Epidermal melanocyte (primary cell): Measurements from ENCODE around the gene NT5E.
"Not testable (repeated sequence)": the region's sequence is repeated elsewhere in the genome, so short reads cannot be mapped to it uniquely, and the experiment has no call there.

Experiments used
- DNase-seq: peaks from one replicate; pipeline ENCODE4 v3.0.0; 2011; ENCODE audit warnings: low spot score; ENCODE audit not compliant: insufficient read length

The NT5E gene

DNA sequence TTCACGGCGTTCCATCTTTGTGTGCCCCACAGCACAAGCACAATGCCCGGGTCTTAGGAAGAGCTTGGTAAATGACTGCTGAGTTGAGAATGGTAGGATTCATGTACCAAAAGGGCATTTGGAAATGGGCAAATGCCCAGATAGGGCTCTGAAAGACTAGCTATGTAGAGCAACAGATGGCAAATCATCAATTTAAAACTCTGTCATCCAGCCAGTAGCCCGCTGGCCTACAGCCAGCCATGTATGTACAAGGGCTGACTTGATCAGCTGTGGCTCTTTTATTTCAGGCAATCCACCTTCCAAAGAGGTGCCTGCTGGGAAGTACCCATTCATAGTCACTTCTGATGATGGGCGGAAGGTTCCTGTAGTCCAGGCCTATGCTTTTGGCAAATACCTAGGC lies 35.1 kb downstream of the NT5E start:
- DNase-seq, result no peak

DNA sequence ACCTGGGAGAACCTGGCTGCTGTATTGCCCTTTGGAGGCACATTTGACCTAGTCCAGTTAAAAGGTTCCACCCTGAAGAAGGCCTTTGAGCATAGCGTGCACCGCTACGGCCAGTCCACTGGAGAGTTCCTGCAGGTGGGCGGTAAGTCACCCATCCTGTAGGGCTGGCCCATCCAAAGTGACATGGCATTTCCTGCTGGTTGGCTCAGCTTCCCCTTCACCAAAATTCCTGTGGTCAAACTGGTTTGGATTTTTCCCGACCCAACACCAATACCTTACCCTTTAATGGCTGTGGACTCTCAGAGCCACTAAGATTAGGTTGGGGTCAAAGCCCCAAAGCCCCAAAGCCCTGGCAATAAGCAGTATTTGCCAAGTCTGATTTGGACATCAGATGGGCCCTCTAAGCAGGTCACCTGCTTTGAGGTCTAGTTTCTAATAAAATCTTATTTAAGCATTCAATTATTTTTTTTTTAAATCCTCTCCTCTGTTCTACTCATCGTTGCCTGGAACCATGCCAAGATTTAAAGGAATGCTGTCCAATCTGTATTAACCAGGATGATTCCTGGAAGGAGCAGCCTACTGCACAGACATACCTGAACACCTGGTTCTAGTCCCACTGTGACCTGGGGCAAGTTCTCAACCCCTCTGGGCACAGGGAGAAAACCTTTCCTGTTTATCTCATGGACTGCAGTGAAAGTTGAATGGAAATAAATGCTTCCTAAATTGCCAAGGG lies 40.8 kb downstream of the NT5E start:
- DNase-seq, result no peak

GRCh38 chr6:85493389-85493788 lies 43.5 kb downstream of the NT5E start:
- no peak for DNase-seq

- DNase-seq, result no peak
Observed at GRCh38 chr6:85494547-85495536, 45.0 kb downstream of the NT5E start.

- no peak for DNase-seq
Observed at GRCh38 chr6:85496009-85496579, 46.2 kb downstream of the NT5E start.

DNA sequence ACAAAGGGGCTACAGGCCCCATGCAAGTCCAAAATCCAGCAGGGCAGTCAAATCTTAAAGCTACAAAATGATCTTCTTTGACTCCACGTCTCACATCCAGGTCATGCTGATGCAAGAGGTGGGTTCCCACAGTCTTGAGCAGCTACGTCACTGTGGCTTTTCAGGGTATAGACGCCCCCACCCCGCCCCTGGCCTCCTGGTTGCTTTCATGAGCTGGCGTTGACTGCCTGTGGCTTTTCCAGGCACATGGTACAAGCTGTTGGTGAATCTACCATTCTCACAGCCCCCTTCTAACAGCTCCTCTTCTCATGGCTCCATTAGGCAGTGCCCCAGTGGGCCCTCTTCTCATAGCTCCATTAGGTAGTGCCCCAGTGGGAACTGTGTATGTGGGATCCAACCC lies 47.0 kb downstream of the NT5E start:
- no peak for DNase-seq

- DNase-seq, result no peak
Observed at GRCh38 chr6:85498596-85499258, 48.8 kb downstream of the NT5E start.

DNA sequence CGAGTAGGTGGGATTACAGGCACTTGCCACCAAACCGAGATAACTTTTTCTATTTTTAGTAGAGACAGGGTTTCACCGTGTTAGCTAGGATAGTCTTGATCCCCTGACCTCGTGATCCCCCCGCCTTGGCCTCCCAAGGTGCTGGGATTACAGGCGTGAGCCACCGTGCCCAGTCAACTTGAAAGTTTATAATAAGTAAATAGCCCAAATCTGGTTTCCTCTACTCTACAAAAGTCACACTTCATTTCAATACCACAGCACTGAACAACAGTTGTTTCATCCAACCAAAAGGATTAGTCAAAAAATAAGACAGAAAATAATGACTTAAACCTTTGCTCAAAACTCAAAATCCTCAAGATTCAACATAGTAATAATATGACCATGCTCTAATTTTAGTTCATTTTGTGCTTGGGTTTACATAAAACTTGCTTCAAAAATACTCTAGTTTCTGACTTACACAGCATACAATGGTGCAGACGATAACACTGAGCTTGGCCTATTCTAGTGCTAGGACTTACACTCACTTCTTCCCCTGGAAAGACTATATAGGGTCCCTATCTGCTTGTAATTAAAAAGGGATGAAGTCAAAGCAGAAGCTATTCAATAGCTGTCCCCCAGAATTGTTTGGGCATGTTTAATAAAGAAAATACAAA lies 56.7 kb downstream of the NT5E start:
- DNase-seq, result no peak

DNA sequence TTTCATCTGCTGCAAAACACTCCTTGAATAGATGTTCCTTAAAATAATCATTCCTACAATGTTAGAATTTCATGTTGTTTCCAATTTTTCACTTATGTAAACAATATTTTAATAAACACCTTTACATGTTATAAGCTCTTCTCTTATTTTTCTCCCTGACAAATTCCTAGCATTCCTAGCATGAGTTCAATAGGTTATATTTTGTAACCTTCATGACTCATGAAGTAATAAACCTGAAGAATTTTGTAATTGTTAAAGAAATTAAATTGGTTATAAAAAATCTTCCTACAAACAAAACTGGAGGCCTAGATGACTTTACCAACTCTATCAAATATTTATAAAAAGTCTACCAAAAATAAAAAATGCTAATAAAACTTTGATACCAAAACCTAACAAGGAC lies 66.3 kb downstream of the NT5E start:
- DNase-seq, result peak; percentile 21

GRCh38 chr6:85524281-85524680 lies 74.4 kb downstream of the NT5E start:
- not testable (repeated sequence) for DNase-seq

- no peak for DNase-seq
Observed at GRCh38 chr6:85537055-85537494, 87.2 kb downstream of the NT5E start.

DNA sequence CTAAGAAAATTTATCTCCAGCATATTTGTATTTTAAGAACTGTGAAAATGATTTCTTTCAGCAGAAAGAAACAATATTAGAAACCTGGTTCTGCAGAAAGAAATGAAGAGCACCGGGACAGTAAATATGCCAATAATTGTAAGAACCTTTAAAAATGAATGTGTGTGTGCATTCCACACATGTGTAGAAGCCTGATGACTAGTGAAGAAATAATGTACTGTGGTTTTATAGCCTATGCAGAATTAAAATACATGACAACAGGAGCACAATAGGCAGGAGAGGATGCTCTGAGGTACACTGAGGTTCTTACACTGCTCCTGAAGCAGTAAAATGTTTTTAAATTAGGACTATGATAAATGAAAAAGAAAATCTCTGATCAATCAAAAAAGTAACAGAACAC lies 94.9 kb downstream of the NT5E start:
- DNase-seq, result no peak
